H9 (cell line): Measurements from ENCODE around the gene XRN1. TPM values are rescaled to one million over a fixed set of nuclear protein-coding genes. Genes with fewer than 3 reads are reported as not detected.

ENCODE experiments used
- DNase-seq: peaks from one replicate; pipeline ENCODE4 v3.0.0-alpha.2; 2017
- H2AFZ ChIP-seq: one replicate; pipeline ENCODE4 v1.6.1; 2013; ENCODE audit warnings: mild to moderate bottlenecking, low read length, control low read depth, moderate library complexity
- H2AK5ac ChIP-seq: 2 replicates; pipeline ENCODE4 v1.6.1; 2013; ENCODE audit warnings: low read length, control low read depth, mixed read lengths; ENCODE audit not compliant: insufficient read length
- H2BK120ac ChIP-seq: one replicate; pipeline ENCODE4 v1.6.1; 2013; ENCODE audit warnings: low read depth, mild to moderate bottlenecking, low read length, control low read depth, inconsistent platforms; ENCODE audit not compliant: poor library complexity, severe bottlenecking
- H2BK12ac ChIP-seq: 2 replicates; pipeline ENCODE4 v1.6.1; 2013; ENCODE audit warnings: low read length, control low read depth, mixed read lengths, low read depth; ENCODE audit not compliant: insufficient read length
- H2BK15ac ChIP-seq: 2 replicates; pipeline ENCODE4 v1.6.1; 2013; ENCODE audit warnings: low read depth, low read length, control low read depth
- H2BK20ac ChIP-seq: one replicate; pipeline ENCODE4 v1.6.1; 2013; ENCODE audit warnings: low read depth, mild to moderate bottlenecking, low read length, control low read depth, inconsistent platforms; ENCODE audit not compliant: poor library complexity, severe bottlenecking
- H2BK5ac ChIP-seq: 2 replicates; pipeline ENCODE4 v1.6.1; 2013; ENCODE audit warnings: low read length, control low read depth, mixed read lengths; ENCODE audit not compliant: insufficient read length
- H3K14ac ChIP-seq: 2 replicates; pipeline ENCODE4 v1.6.1; 2013; ENCODE audit warnings: low read length, control low read depth; ENCODE audit not compliant: insufficient read depth
- H3K18ac ChIP-seq: 2 replicates; pipeline ENCODE4 v1.6.1; 2013; ENCODE audit warnings: low read depth, mild to moderate bottlenecking, mixed read lengths, low read length, control low read depth; ENCODE audit not compliant: insufficient read length
- H3K23ac ChIP-seq: 2 replicates; pipeline ENCODE4 v1.6.1; 2013; ENCODE audit warnings: low read length, control low read depth, mixed read lengths, low read depth; ENCODE audit not compliant: insufficient read length
- H3K23me2 ChIP-seq: 2 replicates; pipeline ENCODE4 v1.6.1; 2013; ENCODE audit warnings: low read depth, mild to moderate bottlenecking, mixed read lengths, low read length, control low read depth; ENCODE audit not compliant: insufficient read length, poor library complexity, severe bottlenecking
- H3K27ac ChIP-seq: 2 replicates; pipeline ENCODE4 v1.5.1; 2013; ENCODE audit warnings: low read length, control low read depth, mixed read lengths, low read depth; ENCODE audit not compliant: insufficient read length
- H3K27me3 ChIP-seq: 2 replicates; pipeline ENCODE4 v1.6.1; 2013; ENCODE audit warnings: low read length, control low read depth, inconsistent platforms; ENCODE audit not compliant: insufficient read depth
- H3K4ac ChIP-seq: 2 replicates; pipeline ENCODE4 v1.6.1; 2013; ENCODE audit warnings: low read depth, mild to moderate bottlenecking, control low read depth, inconsistent platforms, low read length, moderate library complexity
- H3K4me1 ChIP-seq: 2 replicates; pipeline ENCODE4 v1.6.1; 2013; ENCODE audit warnings: low read length, control low read depth, inconsistent platforms; ENCODE audit not compliant: insufficient read depth
- H3K4me2 ChIP-seq: 2 replicates; pipeline ENCODE4 v1.6.1; 2013; ENCODE audit warnings: low read length, control low read depth, mixed read lengths; ENCODE audit not compliant: insufficient read length, insufficient read depth
- H3K56ac ChIP-seq: 2 replicates; pipeline ENCODE4 v1.6.1; 2013; ENCODE audit warnings: low read depth, mild to moderate bottlenecking, mixed read lengths, low read length, control low read depth; ENCODE audit not compliant: insufficient read length
- H3K79me1 ChIP-seq: 2 replicates; pipeline ENCODE4 v1.6.1; 2013; ENCODE audit warnings: low read depth, mild to moderate bottlenecking, moderate library complexity, low read length, control low read depth, inconsistent platforms; ENCODE audit not compliant: insufficient read depth, poor library complexity, severe bottlenecking
- H3K79me2 ChIP-seq: 2 replicates; pipeline ENCODE4 v1.6.1; 2013; ENCODE audit warnings: low read length, control low read depth, inconsistent platforms; ENCODE audit not compliant: insufficient read depth
- H3K9ac ChIP-seq: 2 replicates; pipeline ENCODE4 v1.6.1; 2013; ENCODE audit warnings: low read length, control low read depth, mixed read lengths; ENCODE audit not compliant: insufficient read length; ENCODE audit errors: extremely low read depth
- H3K9me3 ChIP-seq: one replicate; pipeline ENCODE4 v1.6.1; 2013; ENCODE audit warnings: low read depth, low read length, inconsistent platforms; ENCODE audit not compliant: control insufficient read depth
- H3T11ph ChIP-seq: one replicate; pipeline ENCODE4 v1.6.1; 2013; ENCODE audit warnings: mild to moderate bottlenecking, low read length, control low read depth, inconsistent platforms
- H4K20me1 ChIP-seq: one replicate; pipeline ENCODE4 v1.6.1; 2013; ENCODE audit not compliant: control insufficient read depth, insufficient read length, insufficient read depth
- H4K5ac ChIP-seq: 2 replicates; pipeline ENCODE4 v1.6.1; 2013; ENCODE audit warnings: low read depth, mild to moderate bottlenecking, mixed read lengths, low read length, control low read depth; ENCODE audit not compliant: insufficient read length
- H4K8ac ChIP-seq: replicated peaks from 2 replicates; pipeline ENCODE4 v1.6.1; 2013; ENCODE audit warnings: low read length, control low read depth, mixed read lengths, low read depth; ENCODE audit not compliant: insufficient read length
- H4K91ac ChIP-seq: 2 replicates; pipeline ENCODE4 v1.6.1; 2013; ENCODE audit warnings: low read depth, mild to moderate bottlenecking, moderate library complexity, mixed read lengths, low read length, control low read depth; ENCODE audit not compliant: insufficient read length
- H3K27ac Mint-ChIP-seq, 3 experiments: 2 replicates in 2 of 3; 3 replicates in 1 of 3; pipeline ENCODE4 v1.8.0; 2020 to 2021; ENCODE audit warnings: mixed read lengths in 3 of 3, mild to moderate bottlenecking in 1 of 3, moderate library complexity in 1 of 3
- H3K27me3 Mint-ChIP-seq: 2 replicates; pipeline ENCODE4 v1.8.0; 2021; ENCODE audit warnings: low read depth, mild to moderate bottlenecking, moderate library complexity, mixed read lengths
- H3K36me3 Mint-ChIP-seq, 3 experiments: 2 replicates in 2 of 3; 3 replicates in 1 of 3; pipeline ENCODE4 v1.8.0; 2020 to 2021; ENCODE audit warnings: low read depth in 3 of 3, mixed read lengths in 3 of 3; ENCODE audit not compliant: insufficient read depth in 1 of 3
- H3K4me1 Mint-ChIP-seq, 2 experiments: 2 replicates each; pipeline ENCODE4 v1.8.0; 2020; ENCODE audit warnings: mixed read lengths in 2 of 2
- H3K4me3 Mint-ChIP-seq, 2 experiments: 2 replicates in 1 of 2; 3 replicates in 1 of 2; pipeline ENCODE4 v1.8.0; 2020 to 2021; ENCODE audit warnings: mild to moderate bottlenecking in 2 of 2, mixed read lengths in 2 of 2, moderate library complexity in 1 of 2
- H3K9me3 Mint-ChIP-seq, 2 experiments: 2 replicates in 1 of 2; 3 replicates in 1 of 2; pipeline ENCODE4 v1.8.0; 2020; ENCODE audit warnings: mild to moderate bottlenecking in 2 of 2, mixed read lengths in 2 of 2, moderate library complexity in 1 of 2
- CTCF ChIP-seq: fragments of 200-600 bp; sonication (generic); conservative IDR thresholded peaks from 3 replicates; pipeline ENCODE4 v1.8.0; 2021; ENCODE audit warnings: antibody characterized with exemption, mild to moderate bottlenecking
- WGBS: extraction: QIAGEN DNeasy Blood & Tissue Kit; methylation state at CpG from one replicate; pipeline ENCODE4 v1.1.7; 2013; ENCODE audit warnings: missing lambda C conversion rate, low lambda C conversion rate, mixed read lengths; ENCODE audit not compliant: insufficient read length; ENCODE audit errors: extremely low coverage; 5-methylcytosine and 5-hydroxymethylcytosine counted together
- total RNA-seq: library from RNA; stranded (reverse); gene quantifications from 2 replicates; pipeline ENCODE4 v1.2.1, GENCODE V29; 2021

Gene XRN1
- total RNA-seq, 1 experiment from 2014 or later = 15.0 TPM

- H3K9ac ChIP-seq = no peak overlapping the region
- H2BK20ac ChIP-seq = no peak overlapping the region
- no peaks in the 10 kb centered on the region for H3K9me3 ChIP-seq
- no peak overlapping the region for H3K4me2 ChIP-seq
- Mint-ChIP-seq H3K27me3 (no peaks in the 10 kb centered on the region), H3K27ac (no peak overlapping the region), H3K4me1 (peaks cover 2 to 3% of the 10 kb centered on the region in 2 experiments; a peak in 1 of 4 replicates), H3K9me3 (no peaks in the 10 kb centered on the region), H3K36me3 (peaks cover 10 to 30% (median 25%) of the 10 kb centered on the region in 3 experiments; a peak in 6 of 7 replicates), H3K4me3 (no peak overlapping the region)
- H2AFZ ChIP-seq = no peak overlapping the region
- H3K4me1 ChIP-seq = no peaks in the 10 kb centered on the region
- no CpG with 5 or more reads among the region's 1 CpG for WGBS
- H3K79me1 ChIP-seq = no peaks in the 10 kb centered on the region
- no peak for DNase-seq
- H2BK15ac ChIP-seq = no peak overlapping the region
- no peak overlapping the region for H2BK5ac ChIP-seq
- TF ChIP-seq CTCF = no peak
- no peaks in the 10 kb centered on the region for H3K27me3 ChIP-seq
- H3T11ph ChIP-seq = no peak overlapping the region
- no peaks in the 10 kb centered on the region for H4K20me1 ChIP-seq
- no peak overlapping the region for H4K91ac ChIP-seq
- H3K79me2 ChIP-seq = no peaks in the 10 kb centered on the region
- no peak overlapping the region for H2AK5ac ChIP-seq
- H3K23ac ChIP-seq = no peak overlapping the region
- H3K4ac ChIP-seq = no peak overlapping the region
- no peak overlapping the region for H3K27ac ChIP-seq
- H3K23me2 ChIP-seq = no peaks in the 10 kb centered on the region
- H3K14ac ChIP-seq = no peak overlapping the region
- H2BK120ac ChIP-seq = no peak overlapping the region
- H4K5ac ChIP-seq = no peak overlapping the region
- no peak overlapping the region for H4K8ac ChIP-seq
- no peak overlapping the region for H3K18ac ChIP-seq
- H2BK12ac ChIP-seq = no peak overlapping the region
- H3K56ac ChIP-seq = no peak overlapping the region
Measured at GRCh38 chr3:142424754-142425153, 23.1 kb downstream of the XRN1 start.
